ENCODE measurements around the gene DYSF. TPM values are rescaled to one million over a fixed set of nuclear protein-coding genes. Genes with fewer than 3 reads are reported as not detected.

The DYSF gene
- total RNA-seq, 1 experiment from 2014 or later, result 5.5 TPM

DNA sequence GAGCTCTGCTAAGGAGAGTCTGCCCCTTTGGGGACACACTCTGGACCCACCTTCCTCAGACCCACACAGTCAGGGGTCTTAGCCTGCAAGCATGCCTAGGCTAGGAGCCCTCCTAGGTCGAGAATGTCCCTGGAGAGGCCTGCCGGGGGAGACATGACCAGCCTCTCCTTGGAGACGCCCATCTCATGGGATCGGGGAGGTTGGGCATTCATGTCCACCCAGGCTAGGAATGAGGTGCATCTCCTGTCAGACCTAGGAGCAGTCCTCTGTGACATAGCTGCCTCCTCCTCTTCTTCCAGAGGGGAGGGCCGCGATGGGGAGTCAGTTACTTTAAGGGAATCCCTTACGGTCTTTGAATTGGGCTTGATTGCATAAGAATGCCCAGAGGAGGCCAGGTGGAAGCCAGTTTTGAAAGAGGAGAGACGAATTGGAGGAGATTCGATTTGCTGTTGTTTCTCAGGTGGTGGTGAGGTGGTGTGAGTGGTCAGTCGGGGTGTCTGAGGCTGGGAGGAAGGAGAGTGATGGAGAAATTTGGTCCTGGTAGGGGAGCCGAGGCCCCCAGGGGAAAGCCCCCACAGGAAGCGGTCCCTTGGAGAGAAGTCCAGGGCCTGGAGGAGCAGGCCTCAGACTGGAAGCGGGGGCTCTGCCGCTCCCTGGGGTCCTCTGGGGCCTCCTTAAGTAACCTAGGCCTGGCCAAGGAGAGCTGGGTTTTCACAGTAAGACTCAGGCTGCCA lies 241.3 kb downstream of the DYSF start:
- TF ChIP-seq, protein P1, sequence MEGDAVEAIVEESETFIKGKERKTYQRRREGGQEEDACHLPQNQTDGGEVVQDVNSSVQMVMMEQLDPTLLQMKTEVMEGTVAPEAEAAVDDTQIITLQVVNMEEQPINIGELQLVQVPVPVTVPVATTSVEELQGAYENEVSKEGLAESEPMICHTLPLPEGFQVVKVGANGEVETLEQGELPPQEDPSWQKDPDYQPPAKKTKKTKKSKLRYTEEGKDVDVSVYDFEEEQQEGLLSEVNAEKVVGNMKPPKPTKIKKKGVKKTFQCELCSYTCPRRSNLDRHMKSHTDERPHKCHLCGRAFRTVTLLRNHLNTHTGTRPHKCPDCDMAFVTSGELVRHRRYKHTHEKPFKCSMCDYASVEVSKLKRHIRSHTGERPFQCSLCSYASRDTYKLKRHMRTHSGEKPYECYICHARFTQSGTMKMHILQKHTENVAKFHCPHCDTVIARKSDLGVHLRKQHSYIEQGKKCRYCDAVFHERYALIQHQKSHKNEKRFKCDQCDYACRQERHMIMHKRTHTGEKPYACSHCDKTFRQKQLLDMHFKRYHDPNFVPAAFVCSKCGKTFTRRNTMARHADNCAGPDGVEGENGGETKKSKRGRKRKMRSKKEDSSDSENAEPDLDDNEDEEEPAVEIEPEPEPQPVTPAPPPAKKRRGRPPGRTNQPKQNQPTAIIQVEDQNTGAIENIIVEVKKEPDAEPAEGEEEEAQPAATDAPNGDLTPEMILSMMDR (conservative IDR thresholded peaks at IDR 0.05), result no peak
- Mint-ChIP-seq H3K4me1 (peaks cover 67% of the 10 kb centered on the region in 2 experiments), H3K27me3 (ENCODE audit: low read depth) (peaks cover 24% of the 10 kb centered on the region), H3K36me3 (ENCODE audit: insufficient read depth in 1 of 3, low read depth in 3 of 3) (peaks cover 0 to 2% (median 0%) of the 10 kb centered on the region in 3 experiments; a peak in 3 of 7 replicates), H3K4me3 (peak overlapping the region in 1 of 2 experiments; percentile 6; a peak in 2 of 5 replicates), H3K9me3 (peaks cover 0 to 5% of the 10 kb centered on the region in 2 experiments; a peak in 2 of 5 replicates), H3K27ac (peak overlapping the region; percentile 84 to 96 (median 92))
- Histone ChIP-seq H3K23ac (ENCODE audit: insufficient read length, low read depth, low read length) (no peak overlapping the region), H3K4me1 (ENCODE audit: insufficient read depth, low read length) (peaks cover 8% of the 10 kb centered on the region; the same call in 1 of the 2 replicates), H3K4ac (ENCODE audit: low read depth, low read length) (no peak overlapping the region; the same call in 1 of the 2 replicates), H3K27me3 (ENCODE audit: insufficient read depth, low read length) (no peaks in the 10 kb centered on the region), H2BK15ac (ENCODE audit: low read depth, low read length) (no peak overlapping the region), H2BK20ac (ENCODE audit: low read depth, low read length, poor library complexity, severe bottlenecking) (no peak overlapping the region), H4K20me1 (ENCODE audit: control insufficient read depth, insufficient read depth, insufficient read length) (no peaks in the 10 kb centered on the region), H2BK5ac (ENCODE audit: insufficient read length, low read length) (no peak overlapping the region), H4K5ac (ENCODE audit: insufficient read length, low read depth, low read length) (no peak overlapping the region), H3T11ph (ENCODE audit: low read length) (no peak overlapping the region), H3K23me2 (ENCODE audit: insufficient read length, low read depth, low read length, poor library complexity, severe bottlenecking) (peaks cover 2% of the 10 kb centered on the region), H3K56ac (ENCODE audit: insufficient read length, low read depth, low read length) (no peak overlapping the region), H4K8ac (replicated peaks; ENCODE audit: insufficient read length, low read depth, low read length) (no peak overlapping the region), H2BK12ac (ENCODE audit: insufficient read length, low read depth, low read length) (no peak overlapping the region), H3K14ac (ENCODE audit: insufficient read depth, low read length) (peak overlapping the region; percentile 67; the same call in 1 of the 2 replicates), H3K9ac (ENCODE audit: extremely low read depth, insufficient read length, low read length) (no peak overlapping the region), H3K18ac (ENCODE audit: insufficient read length, low read depth, low read length) (peak overlapping the region; percentile 39), H4K91ac (ENCODE audit: insufficient read length, low read depth, low read length) (no peak overlapping the region), H3K79me1 (ENCODE audit: insufficient read depth, low read depth, low read length, poor library complexity, severe bottlenecking) (no peaks in the 10 kb centered on the region), H2AK5ac (ENCODE audit: insufficient read length, low read length) (no peak overlapping the region), H3K9me3 (ENCODE audit: control insufficient read depth, low read depth, low read length) (no peaks in the 10 kb centered on the region), H2BK120ac (ENCODE audit: low read depth, low read length, poor library complexity, severe bottlenecking) (no peak overlapping the region), H3K79me2 (ENCODE audit: insufficient read depth, low read length) (no peaks in the 10 kb centered on the region), H3K27ac (ENCODE audit: insufficient read length, low read depth, low read length) (no peak overlapping the region), H2AFZ (ENCODE audit: low read length) (no peak overlapping the region), H3K4me2 (ENCODE audit: insufficient read depth, insufficient read length, low read length) (no peak overlapping the region)
- peak; percentile 64 for DNase-seq
- no CpG with 5 or more reads among the region's 14 CpGs for WGBS (ENCODE audit: extremely low coverage, insufficient read length, low lambda C conversion rate)

Measured in H9 (cell line).